Mesodermal cell (in vitro differentiated cells): ENCODE data around the gene RPRD1B.

Experiments
- H3K27ac ChIP-seq: 2 replicates; pipeline ENCODE4 v1.7.0; 2013; ENCODE audit warnings: mild to moderate bottlenecking, low read depth, low read length, moderate library complexity; ENCODE audit not compliant: severe bottlenecking
- H3K36me3 ChIP-seq: 2 replicates; pipeline ENCODE4 v1.7.1; 2013; ENCODE audit warnings: mild to moderate bottlenecking, low read length, moderate library complexity; ENCODE audit not compliant: control insufficient read depth, insufficient read depth
- H3K4me1 ChIP-seq: one replicate; pipeline ENCODE4 v1.7.1; 2013; ENCODE audit warnings: mild to moderate bottlenecking, low read length; ENCODE audit not compliant: insufficient read depth, control insufficient read depth, poor library complexity, severe bottlenecking
- H3K4me3 ChIP-seq: 2 replicates; pipeline ENCODE4 v1.7.0; 2013; ENCODE audit warnings: low read length, control low read depth, mild to moderate bottlenecking; ENCODE audit not compliant: insufficient read depth, poor library complexity, severe bottlenecking; ENCODE audit errors: extremely low read depth
- H3K9me3 ChIP-seq: 2 replicates; pipeline ENCODE4 v1.7.1; 2013; ENCODE audit warnings: mild to moderate bottlenecking, low read length, moderate library complexity; ENCODE audit not compliant: control insufficient read depth
- WGBS, 2 experiments: methylation state at CpG; one replicate each; pipeline ENCODE4 v1.1.5; 2013; ENCODE audit warnings: missing lambda C conversion rate in 2 of 2; ENCODE audit not compliant: insufficient coverage in 2 of 2; 5-methylcytosine and 5-hydroxymethylcytosine counted together

Gene RPRD1B

GRCh38 chr20:38021087-38021772, 12.3 kb upstream of the RPRD1B start:
- Histone ChIP-seq H3K9me3 (peaks cover 22% of the 10 kb centered on the region), H3K4me3 (no peak overlapping the region), H3K27ac (no peak overlapping the region), H3K4me1 (no peaks in the 10 kb centered on the region), H3K36me3 (peaks cover 43% of the 10 kb centered on the region)
- WGBS, 2 experiments, result 75% methylated on average over 1 of the region's 2 CpGs; no CpG with 5 or more reads in 1 of the 2 experiments

DNA sequence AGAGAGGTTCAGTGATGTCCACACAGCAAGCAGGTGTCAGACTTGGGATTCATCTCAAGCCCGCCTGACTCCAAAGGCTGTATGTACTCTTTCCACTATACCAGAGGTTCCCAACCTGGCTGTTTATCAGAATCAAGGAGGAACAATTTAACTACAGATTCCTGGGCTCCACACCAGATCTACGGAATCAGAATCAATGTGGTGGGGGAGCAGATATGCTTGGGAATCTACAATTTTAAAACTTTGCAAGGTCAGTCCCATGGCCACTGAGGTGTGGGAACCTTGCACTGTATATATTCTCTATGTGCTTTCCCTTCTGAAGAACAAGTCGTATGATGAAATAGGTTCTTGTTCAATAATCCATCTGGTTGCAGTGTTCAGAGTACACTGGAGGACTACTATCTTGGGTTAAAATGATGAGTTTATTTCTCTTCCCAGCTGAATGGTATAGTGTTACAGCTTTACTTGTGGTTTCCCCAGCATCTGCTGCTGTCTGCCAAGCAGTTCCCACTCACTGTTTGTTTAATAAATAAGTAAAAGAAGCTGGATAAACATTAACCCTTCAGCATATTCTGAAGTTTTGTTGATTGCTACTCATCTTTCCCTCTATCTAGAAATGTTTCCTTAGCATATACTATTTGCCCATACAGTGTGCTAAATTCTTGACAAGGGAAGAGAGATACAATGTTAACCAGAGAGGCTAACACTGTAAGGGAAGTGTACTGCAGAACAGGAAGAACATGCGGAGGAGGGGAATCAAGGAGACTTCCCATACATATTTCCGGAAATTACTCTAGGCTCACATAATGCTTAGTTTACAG, 10.2 kb upstream of the RPRD1B start:
- peaks cover 14% of the 10 kb centered on the region for H3K9me3 ChIP-seq
- H3K36me3 ChIP-seq, result peaks cover 29% of the 10 kb centered on the region
- 95 to 96% methylated on average over 3 of the region's 5 CpGs for WGBS, 2 experiments
- no peak overlapping the region for H3K27ac ChIP-seq
- no peak overlapping the region for H3K4me3 ChIP-seq
- H3K4me1 ChIP-seq, result no peaks in the 10 kb centered on the region

- Histone ChIP-seq H3K4me1 (no peaks in the 10 kb centered on the region), H3K36me3 (peaks cover 19% of the 10 kb centered on the region), H3K4me3 (no peak overlapping the region), H3K27ac (no peak overlapping the region), H3K9me3 (peaks cover 5% of the 10 kb centered on the region)
- 90 to 95% methylated on average over 2 to 3 of the region's 5 CpGs for WGBS, 2 experiments
Measured at GRCh38 chr20:38024496-38024895, 9.1 kb upstream of the RPRD1B start.

- Histone ChIP-seq H3K4me1 (peaks cover 4% of the 10 kb centered on the region), H3K27ac (no peak overlapping the region), H3K4me3 (no peak overlapping the region), H3K36me3 (peaks cover 6% of the 10 kb centered on the region), H3K9me3 (no peaks in the 10 kb centered on the region)
- 88 to 100% methylated on average over 1 to 2 of the region's 3 CpGs for WGBS, 2 experiments
Measured at GRCh38 chr20:38029453-38029852, 4.1 kb upstream of the RPRD1B start.

GRCh38 chr20:38031957-38032356, 1.6 kb upstream of the RPRD1B start:
- Histone ChIP-seq H3K9me3 (no peaks in the 10 kb centered on the region), H3K4me1 (peaks cover 4% of the 10 kb centered on the region), H3K36me3 (peaks cover 27% of the 10 kb centered on the region), H3K4me3 (no peak overlapping the region), H3K27ac (no peak overlapping the region)
- 100% methylated on average over 1 of the region's 3 CpGs; no CpG with 5 or more reads in 1 of the 2 experiments for WGBS, 2 experiments

DNA sequence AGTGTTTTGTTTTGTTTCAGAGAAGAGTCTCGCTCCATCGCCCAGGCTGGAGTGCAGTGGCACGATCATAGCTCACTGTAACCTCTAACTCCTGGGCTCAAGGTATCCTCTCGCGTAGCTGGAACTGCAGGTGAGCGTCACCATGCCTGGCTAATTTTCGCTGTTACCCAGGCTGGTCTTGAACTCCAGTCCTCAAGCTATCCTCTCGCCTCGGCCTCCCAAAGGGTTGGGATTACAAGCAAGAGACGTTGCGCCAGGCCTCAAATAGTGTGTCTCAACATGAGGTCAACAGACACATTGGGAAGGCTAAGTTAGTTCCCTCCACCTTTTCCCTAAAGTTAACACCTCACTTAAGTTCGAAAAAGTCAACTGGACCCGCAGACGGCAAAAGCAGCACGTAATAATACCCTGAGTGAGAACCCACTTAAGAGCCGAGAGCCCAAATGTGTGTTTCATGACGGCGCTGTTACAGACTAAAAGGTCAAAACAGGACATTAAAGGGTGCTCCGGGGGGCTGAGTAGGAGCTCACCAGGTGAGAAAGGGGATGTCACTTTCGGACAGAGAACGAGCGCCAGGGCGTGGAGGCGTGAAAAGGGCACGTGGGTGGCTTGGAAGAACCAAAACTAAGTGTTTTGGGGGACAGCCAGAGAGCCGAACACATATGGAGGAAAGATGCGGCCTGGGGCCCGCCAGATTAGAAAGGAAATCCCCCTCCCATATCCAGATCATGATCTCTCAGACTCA, 789 bp upstream of the RPRD1B start:
- 46 to 47% methylated on average over 26 of the region's 28 CpGs for WGBS, 2 experiments
- Histone ChIP-seq H3K36me3 (peaks cover 31% of the 10 kb centered on the region), H3K4me3 (peak overlapping the region; percentile 83), H3K27ac (peak overlapping the region; percentile 89), H3K9me3 (no peaks in the 10 kb centered on the region), H3K4me1 (peaks cover 4% of the 10 kb centered on the region)

DNA sequence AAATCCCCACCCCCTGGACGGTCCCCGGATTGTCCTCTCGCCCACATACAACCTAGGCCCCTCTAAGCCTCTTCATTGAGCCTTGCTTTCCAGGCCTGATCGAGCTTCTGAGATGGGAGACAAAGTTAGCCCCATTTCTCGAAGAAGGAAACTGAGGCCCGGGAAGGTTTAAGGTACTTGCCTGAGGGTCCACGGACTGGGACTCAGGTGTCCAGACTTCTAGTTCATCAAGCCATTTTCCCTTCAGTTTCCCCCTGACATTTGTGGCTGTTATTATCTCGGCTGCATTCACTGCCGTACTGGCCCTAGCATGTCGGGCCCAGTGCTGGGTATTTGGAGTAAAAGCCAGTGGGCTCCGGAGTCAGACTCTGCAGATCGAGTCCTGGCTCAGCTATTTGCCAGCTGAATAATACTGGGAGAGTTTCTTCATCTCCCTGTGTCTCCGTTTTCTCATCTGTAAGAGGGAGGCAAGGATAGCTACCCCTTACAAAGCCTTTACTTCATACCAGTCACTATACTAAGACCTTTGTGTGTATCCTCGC, 633 bp downstream of the RPRD1B start:
- Histone ChIP-seq H3K4me1 (peaks cover 4% of the 10 kb centered on the region), H3K4me3 (peak overlapping the region; percentile 83), H3K27ac (peak overlapping the region; percentile 89), H3K36me3 (peaks cover 30% of the 10 kb centered on the region), H3K9me3 (no peaks in the 10 kb centered on the region)
- 3 to 20% methylated on average over 10 of the region's 14 CpGs for WGBS, 2 experiments

DNA sequence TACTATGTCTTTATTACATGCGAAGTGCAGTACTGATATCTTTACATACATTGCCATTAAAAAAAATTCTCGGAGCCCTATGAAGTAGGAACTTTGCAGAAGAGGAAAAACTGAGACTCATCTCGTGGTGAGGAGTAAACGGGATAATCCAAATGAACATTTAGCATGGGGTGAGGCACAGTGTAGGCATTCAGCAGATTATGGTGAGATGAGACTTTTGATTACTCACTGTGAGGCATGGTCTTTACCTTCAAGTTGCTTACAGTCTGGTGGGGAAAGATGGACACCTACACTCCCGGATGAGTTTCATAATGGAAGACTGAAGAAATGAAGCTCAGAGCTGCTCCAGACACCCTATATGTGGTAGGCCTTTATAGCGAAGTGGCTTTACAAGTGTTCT, 1.4 kb downstream of the RPRD1B start:
- peaks cover 4% of the 10 kb centered on the region for H3K4me1 ChIP-seq
- WGBS, 2 experiments, result 91 to 93% methylated on average over 4 to 5 of the region's 6 CpGs
- peak overlapping the region; percentile 83 for H3K4me3 ChIP-seq
- H3K27ac ChIP-seq, result no peak overlapping the region
- H3K36me3 ChIP-seq, result peaks cover 33% of the 10 kb centered on the region
- H3K9me3 ChIP-seq, result no peaks in the 10 kb centered on the region

DNA sequence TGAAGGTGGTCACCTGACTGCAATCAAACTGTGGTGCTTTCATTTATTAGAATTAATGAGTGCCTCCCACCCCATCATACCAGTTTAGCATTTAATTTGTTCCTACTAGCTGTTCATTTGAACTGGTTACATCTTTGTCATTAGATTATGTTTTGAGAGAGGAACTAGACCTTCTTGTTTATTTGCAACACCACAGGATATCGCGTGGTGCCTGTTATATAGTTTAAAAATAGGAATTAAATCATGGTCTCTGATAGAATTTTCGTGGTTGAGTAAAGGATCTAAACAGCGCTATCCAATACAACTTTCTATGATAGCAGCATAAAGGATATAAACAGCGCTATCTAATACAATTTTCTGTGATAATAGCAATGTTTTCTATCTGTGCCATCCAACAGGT, 2.8 kb downstream of the RPRD1B start:
- Histone ChIP-seq H3K4me1 (peaks cover 4% of the 10 kb centered on the region), H3K4me3 (no peak overlapping the region), H3K9me3 (no peaks in the 10 kb centered on the region), H3K36me3 (peaks cover 44% of the 10 kb centered on the region), H3K27ac (no peak overlapping the region)
- 90% methylated on average over 2 of the region's 5 CpGs; no CpG with 5 or more reads in 1 of the 2 experiments for WGBS, 2 experiments

- no CpG with 5 or more reads among the region's 1 CpG for WGBS, 2 experiments
- Histone ChIP-seq H3K36me3 (peaks cover 68% of the 10 kb centered on the region), H3K9me3 (no peaks in the 10 kb centered on the region)
Measured at GRCh38 chr20:38040276-38040675, 6.7 kb downstream of the RPRD1B start.

More at GRCh38 chr20:38040276-38040675, 6.7 kb downstream of the RPRD1B start:
- Histone ChIP-seq H3K4me3 (no peak overlapping the region), H3K4me1 (peaks cover 10% of the 10 kb centered on the region), H3K27ac (no peak overlapping the region)
